ENCODE data around the gene AFF3.

AFF3 gene

GRCh38 chr2:99700482-99701398 lies 441.6 kb downstream of the AFF3 start:
- DNase-seq (ENCODE audit: low spot score) = no peak

GRCh38 chr2:99698896-99699295 lies 443.5 kb downstream of the AFF3 start:
- peak; percentile 67 for DNase-seq (ENCODE audit: low spot score)

- no peak for DNase-seq (ENCODE audit: low spot score)
Observed at GRCh38 chr2:99697811-99698568, 444.4 kb downstream of the AFF3 start.

- no peak for DNase-seq (ENCODE audit: low spot score)
Observed at GRCh38 chr2:99695944-99696253, 446.5 kb downstream of the AFF3 start.

GRCh38 chr2:99695130-99695943 lies 447.1 kb downstream of the AFF3 start:
- no peak for DNase-seq (ENCODE audit: low spot score)

DNA sequence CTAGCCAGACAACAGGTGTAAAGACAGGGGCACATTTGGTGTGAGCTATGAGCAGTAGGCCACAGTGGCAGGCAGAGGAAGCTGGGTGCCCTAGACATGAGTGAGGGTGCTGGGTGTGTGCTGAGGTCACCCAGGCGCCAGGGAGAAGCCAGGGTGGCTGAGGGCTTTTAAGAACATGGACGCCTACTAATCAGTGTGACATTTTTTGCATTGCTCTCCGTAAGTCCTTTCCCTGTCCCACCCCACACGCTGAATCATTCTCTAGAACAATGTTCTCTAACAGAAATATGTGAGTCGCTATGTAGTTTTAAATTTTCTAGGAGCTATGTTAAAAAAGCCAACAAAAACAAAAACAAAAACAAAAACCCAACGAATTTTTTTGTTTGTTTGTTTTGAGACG lies 448.1 kb downstream of the AFF3 start:
- DNase-seq (ENCODE audit: low spot score) = no peak

DNA sequence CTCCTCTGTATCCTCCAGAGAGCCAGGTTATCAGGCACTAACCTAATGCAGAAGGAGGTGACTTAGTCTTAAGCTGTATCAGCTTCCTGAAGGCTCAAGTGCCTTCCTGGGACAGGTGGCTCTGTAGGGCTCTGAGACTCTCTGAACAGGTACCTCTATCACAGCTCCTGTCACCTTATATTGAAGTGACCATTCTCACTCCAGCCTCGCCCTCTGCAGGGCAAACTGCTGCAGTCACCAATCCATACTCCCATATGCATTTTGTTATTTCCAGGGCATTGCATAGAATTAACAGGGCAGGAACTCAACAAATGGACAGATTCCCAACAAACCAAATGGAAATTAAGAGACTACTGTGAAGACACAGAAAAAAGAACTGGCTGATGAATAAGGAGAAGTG lies 449.6 kb downstream of the AFF3 start:
- DNase-seq (ENCODE audit: low spot score) = peak; percentile 33

- DNase-seq (ENCODE audit: low spot score) = peak; percentile 27
Observed at GRCh38 chr2:99691926-99692325, 450.5 kb downstream of the AFF3 start.

DNA sequence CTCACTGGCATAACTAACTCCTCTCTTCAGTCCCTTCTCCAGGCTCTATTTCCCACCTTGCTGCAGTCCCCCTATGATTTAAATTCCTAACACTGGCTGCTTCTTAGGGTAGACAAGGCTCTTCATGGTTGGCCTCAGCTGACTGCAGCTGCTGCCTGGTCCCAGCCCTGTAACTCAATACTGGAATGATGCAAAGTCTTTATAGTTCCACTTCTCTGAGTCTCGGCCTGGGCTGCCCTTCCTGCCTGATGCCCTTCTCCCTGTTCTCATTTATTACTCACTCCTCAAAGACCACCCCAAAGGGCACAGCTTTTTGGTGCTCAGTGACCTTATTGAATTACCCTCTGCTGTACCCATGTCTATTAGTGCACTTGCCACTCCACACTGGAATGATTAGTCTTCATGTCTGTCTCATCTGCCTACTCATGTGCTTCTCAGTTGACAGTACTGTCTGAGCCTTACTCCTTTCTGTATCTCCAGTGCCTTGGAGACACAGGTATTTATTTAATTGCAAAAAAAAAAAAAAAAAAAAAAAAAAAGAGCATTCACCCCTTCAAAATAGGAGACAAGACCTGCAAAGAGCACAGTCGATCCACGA lies 453.1 kb downstream of the AFF3 start:
- DNase-seq (ENCODE audit: low spot score) = no peak

DNA sequence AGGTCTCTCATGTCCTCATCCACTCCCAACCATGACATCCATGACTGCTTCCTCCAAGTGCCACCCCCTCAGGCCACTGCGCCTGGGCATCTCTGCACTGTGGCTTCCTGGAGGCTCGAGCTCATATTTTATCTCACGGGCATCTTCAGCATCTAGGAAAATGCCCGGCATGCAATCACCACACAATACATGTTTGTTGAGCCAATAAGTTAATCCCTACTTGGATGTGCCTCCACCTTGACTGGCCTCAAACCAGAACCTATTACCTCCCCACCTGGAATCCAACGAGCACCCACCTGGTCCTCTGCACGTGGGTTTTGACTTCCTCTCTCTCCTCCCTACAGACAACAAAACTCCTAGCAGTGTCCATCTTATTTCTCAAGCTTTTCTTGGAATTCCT lies 453.7 kb downstream of the AFF3 start:
- DNase-seq (ENCODE audit: low spot score) = no peak

DNA sequence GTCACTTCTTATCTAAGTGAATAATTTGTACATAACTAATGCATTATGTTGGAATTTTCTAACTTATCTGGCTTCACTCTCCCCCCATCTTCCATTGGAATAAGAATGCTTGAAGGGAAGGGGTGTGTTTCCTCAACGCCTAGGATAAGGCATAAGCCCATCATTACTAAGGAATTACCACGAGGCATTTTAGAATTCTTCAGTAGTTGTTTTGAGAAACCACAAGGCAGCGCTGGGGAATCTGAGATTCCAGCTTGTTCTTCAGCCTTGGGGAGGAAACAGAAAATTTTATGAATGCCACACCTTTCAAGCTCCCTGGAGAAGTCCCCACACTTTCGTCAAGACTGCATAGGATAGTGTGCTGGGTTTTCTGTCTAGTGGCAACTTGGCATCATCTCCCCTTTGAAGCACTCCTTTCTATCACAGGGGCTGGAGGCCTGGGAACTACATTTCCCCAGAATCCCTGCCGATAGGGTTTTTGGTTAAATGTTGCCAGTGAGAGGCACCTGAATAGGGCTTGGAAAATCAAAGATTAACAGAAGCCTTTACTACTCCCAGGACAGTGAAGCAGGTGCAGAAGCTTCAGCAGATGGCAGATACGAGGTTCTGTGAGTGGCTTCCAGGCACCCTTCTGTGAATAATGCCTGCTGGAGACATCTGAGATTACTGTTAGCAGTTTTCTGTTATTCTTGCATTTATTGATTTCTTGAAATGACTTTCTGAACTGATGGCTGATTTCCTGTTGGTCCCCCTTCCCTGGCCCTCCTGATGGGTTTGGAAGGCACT lies 459.9 kb downstream of the AFF3 start:
- DNase-seq (ENCODE audit: low spot score) = no peak

DNA sequence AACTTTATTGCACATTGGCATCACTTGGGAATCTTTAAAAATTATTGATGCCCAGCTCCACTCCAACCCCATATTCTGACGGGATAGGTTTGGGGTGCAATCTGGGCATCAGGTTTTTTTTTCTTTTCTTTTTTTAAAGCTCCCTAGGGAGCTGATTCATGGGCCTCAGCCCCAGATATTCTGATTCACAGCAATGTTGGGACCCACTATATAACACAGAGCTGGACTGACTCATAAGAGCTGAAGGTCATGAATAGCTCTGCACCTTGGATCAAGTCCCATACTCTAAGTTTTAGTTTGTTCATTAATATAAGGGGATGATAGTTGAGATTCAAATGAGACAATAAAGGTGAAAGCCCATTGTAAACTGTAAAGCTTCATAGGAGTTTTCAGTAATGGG lies 461.4 kb downstream of the AFF3 start:
- no peak for DNase-seq (ENCODE audit: low spot score)

GRCh38 chr2:99679518-99679917 lies 462.9 kb downstream of the AFF3 start:
- no peak for DNase-seq (ENCODE audit: low spot score)

- DNase-seq (ENCODE audit: low spot score) = no peak
Observed at GRCh38 chr2:99678625-99679024, 463.8 kb downstream of the AFF3 start.

DNA sequence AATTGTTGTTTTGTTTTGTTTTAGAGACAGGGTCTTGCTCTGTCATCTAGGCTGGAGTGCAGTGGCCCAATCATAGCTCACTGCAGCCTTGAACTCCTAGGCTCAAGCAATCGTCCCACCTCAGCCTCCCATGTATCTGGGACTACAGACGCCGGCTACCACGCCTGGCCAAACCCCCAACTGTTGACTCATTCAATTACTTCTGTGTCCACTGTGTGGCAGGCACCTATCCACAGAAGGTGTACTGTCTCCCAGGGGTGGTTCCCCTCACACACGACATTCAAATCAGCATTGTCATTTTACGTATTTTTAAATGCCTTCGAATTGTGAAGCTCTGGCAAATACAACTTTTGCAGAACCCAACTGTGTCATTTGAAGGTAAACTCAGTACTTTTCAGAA lies 464.6 kb downstream of the AFF3 start:
- no peak for DNase-seq (ENCODE audit: low spot score)

- no peak for DNase-seq (ENCODE audit: low spot score)
Observed at GRCh38 chr2:99675130-99675661, 467.2 kb downstream of the AFF3 start.

GRCh38 chr2:99674090-99674489 lies 468.3 kb downstream of the AFF3 start:
- DNase-seq (ENCODE audit: low spot score) = no peak

GRCh38 chr2:99672766-99673350 lies 469.5 kb downstream of the AFF3 start:
- no peak for DNase-seq (ENCODE audit: low spot score)

DNA sequence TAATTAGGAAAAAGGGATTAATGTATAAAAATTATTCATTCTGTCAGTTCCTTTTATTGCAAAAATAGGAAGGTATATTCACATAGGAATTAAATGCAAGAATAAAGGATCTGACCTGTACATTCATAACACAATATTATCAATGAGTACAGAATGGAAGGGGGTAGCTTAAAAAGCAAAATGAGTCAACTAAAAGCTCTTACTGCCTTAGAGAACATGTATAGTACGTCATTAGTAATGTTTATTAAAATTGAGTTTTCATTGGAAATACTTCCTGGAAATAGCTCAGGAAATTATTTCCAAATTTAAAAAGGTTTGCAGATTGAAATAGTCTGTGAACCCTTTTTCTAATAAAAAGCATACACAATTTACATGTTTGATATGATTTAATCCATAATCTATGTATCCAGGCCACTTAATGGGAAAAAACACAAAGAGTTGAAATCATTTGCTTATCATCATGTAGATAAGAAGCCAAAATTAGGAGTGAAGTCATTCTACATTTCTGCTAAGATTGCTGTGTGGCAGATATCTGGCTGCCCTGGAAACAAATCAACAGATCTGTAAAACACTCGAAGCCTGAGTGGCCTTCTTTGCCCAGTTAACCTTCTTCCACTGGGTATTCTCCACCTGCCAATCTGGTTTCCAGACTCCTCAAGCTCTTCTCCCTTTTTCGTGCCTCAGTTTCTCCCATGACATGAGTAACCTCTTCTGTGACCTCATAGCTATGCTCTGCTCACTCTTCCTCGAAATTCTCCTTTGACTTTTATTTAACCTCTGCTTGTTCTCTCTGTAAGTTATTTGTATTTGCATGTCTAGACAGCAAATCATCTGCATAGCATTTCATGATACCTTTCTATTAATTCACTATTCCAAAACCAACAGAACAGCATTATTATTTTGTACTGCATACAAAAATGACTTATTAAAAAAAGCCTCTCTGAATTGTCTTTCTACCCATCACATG lies 471.3 kb downstream of the AFF3 start:
- DNase-seq (ENCODE audit: low spot score) = no peak

DNA sequence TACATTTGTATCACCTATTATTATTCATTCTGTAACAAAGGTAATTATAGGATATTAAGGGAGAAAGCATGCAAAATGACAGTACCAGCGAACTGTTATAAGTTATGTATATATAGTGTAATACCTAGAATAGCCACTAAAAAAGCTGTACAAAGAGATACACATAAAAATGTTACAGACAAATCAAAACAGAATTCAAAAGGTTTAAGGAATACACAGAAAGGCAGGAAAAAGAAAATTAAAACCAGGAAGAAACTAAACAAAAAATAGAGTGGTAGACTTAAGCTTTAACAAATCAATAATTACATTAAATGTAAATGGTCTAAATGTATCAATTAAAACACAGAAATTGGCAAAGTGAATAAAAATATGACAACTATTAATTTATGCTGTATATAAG lies 476.1 kb downstream of the AFF3 start:
- DNase-seq (ENCODE audit: low spot score) = no peak

Measured in SW480 (cell line).